ENCODE data around the gene VASH2.

VASH2 gene

GRCh38 chr1:212945463-212946160 lies 4.7 kb upstream of the VASH2 start:
- Mint-ChIP-seq H3K4me1 (peaks cover 4% of the 10 kb centered on the region), H3K36me3 (peaks cover 3% of the 10 kb centered on the region), H3K9me3 (peaks cover 7% of the 10 kb centered on the region), H3K4me3 (no peak overlapping the region), H3K27me3 (peaks cover 13% of the 10 kb centered on the region), H3K27ac (no peak overlapping the region)

GRCh38 chr1:212946872-212947271 lies 3.5 kb upstream of the VASH2 start:
- Mint-ChIP-seq H3K4me3 (no peak overlapping the region), H3K27me3 (peaks cover 13% of the 10 kb centered on the region)

GRCh38 chr1:212949771-212950170 lies 570 bp upstream of the VASH2 start:
- H3K27ac Mint-ChIP-seq = no peak overlapping the region
- no peaks in the 10 kb centered on the region for H3K9me3 Mint-ChIP-seq
- peaks cover 31% of the 10 kb centered on the region for H3K27me3 Mint-ChIP-seq
- H3K4me1 Mint-ChIP-seq = peaks cover 11% of the 10 kb centered on the region
- peak overlapping the region; percentile 78 for H3K4me3 Mint-ChIP-seq
- no peaks in the 10 kb centered on the region for H3K36me3 Mint-ChIP-seq

More at GRCh38 chr1:212946872-212947271, 3.5 kb upstream of the VASH2 start:
- Mint-ChIP-seq H3K9me3 (no peaks in the 10 kb centered on the region), H3K27ac (no peak overlapping the region), H3K4me1 (peaks cover 7% of the 10 kb centered on the region), H3K36me3 (no peaks in the 10 kb centered on the region)

GRCh38 chr1:212951126-212951946 lies 995 bp downstream of the VASH2 start:
- H3K27me3 Mint-ChIP-seq = peaks cover 33% of the 10 kb centered on the region
- no peaks in the 10 kb centered on the region for H3K9me3 Mint-ChIP-seq
- H3K36me3 Mint-ChIP-seq = no peaks in the 10 kb centered on the region
- no peak overlapping the region for H3K27ac Mint-ChIP-seq
- H3K4me1 Mint-ChIP-seq = peaks cover 11% of the 10 kb centered on the region
- peak overlapping the region; percentile 78 for H3K4me3 Mint-ChIP-seq

GRCh38 chr1:212951947-212952640 lies 1.8 kb downstream of the VASH2 start:
- H3K36me3 Mint-ChIP-seq = no peaks in the 10 kb centered on the region
- no peak overlapping the region for H3K27ac Mint-ChIP-seq
- H3K4me3 Mint-ChIP-seq = peak overlapping the region; percentile 67
- H3K27me3 Mint-ChIP-seq = peaks cover 35% of the 10 kb centered on the region
- H3K9me3 Mint-ChIP-seq = no peaks in the 10 kb centered on the region
- H3K4me1 Mint-ChIP-seq = peaks cover 11% of the 10 kb centered on the region

GRCh38 chr1:212952641-212952976 lies 2.3 kb downstream of the VASH2 start:
- no peaks in the 10 kb centered on the region for H3K36me3 Mint-ChIP-seq
- H3K4me1 Mint-ChIP-seq = peaks cover 11% of the 10 kb centered on the region
- peaks cover 35% of the 10 kb centered on the region for H3K27me3 Mint-ChIP-seq
- no peak overlapping the region for H3K27ac Mint-ChIP-seq
- H3K4me3 Mint-ChIP-seq = no peak overlapping the region
- no peaks in the 10 kb centered on the region for H3K9me3 Mint-ChIP-seq

GRCh38 chr1:212953321-212953720 lies 3.0 kb downstream of the VASH2 start:
- Mint-ChIP-seq H3K27me3 (peaks cover 35% of the 10 kb centered on the region), H3K4me1 (peaks cover 11% of the 10 kb centered on the region), H3K4me3 (no peak overlapping the region), H3K9me3 (no peaks in the 10 kb centered on the region), H3K36me3 (no peaks in the 10 kb centered on the region), H3K27ac (no peak overlapping the region)

- Mint-ChIP-seq H3K4me1 (peaks cover 11% of the 10 kb centered on the region), H3K36me3 (no peaks in the 10 kb centered on the region), H3K9me3 (no peaks in the 10 kb centered on the region), H3K27me3 (peaks cover 30% of the 10 kb centered on the region), H3K4me3 (no peak overlapping the region), H3K27ac (no peak overlapping the region)
These were observed 4.2 kb downstream of the VASH2 start for GRCh38 chr1:212954514-212954913.

- no peak overlapping the region for H3K4me3 Mint-ChIP-seq
- no peaks in the 10 kb centered on the region for H3K36me3 Mint-ChIP-seq
- H3K27me3 Mint-ChIP-seq = peaks cover 27% of the 10 kb centered on the region
- peaks cover 10% of the 10 kb centered on the region for H3K4me1 Mint-ChIP-seq
- H3K27ac Mint-ChIP-seq = no peak overlapping the region
- no peaks in the 10 kb centered on the region for H3K9me3 Mint-ChIP-seq
These were observed 4.8 kb downstream of the VASH2 start for GRCh38 chr1:212955098-212955497.

GRCh38 chr1:212955961-212956620 lies 5.8 kb downstream of the VASH2 start:
- Mint-ChIP-seq H3K36me3 (no peaks in the 10 kb centered on the region), H3K9me3 (no peaks in the 10 kb centered on the region), H3K4me3 (no peak overlapping the region), H3K4me1 (peaks cover 5% of the 10 kb centered on the region), H3K27ac (no peak overlapping the region), H3K27me3 (peaks cover 24% of the 10 kb centered on the region)

GRCh38 chr1:212957546-212957945 lies 7.2 kb downstream of the VASH2 start:
- no peak overlapping the region for H3K27ac Mint-ChIP-seq
- H3K4me1 Mint-ChIP-seq = no peaks in the 10 kb centered on the region
- H3K36me3 Mint-ChIP-seq = no peaks in the 10 kb centered on the region
- H3K4me3 Mint-ChIP-seq = no peak overlapping the region
- H3K9me3 Mint-ChIP-seq = no peaks in the 10 kb centered on the region
- peaks cover 16% of the 10 kb centered on the region for H3K27me3 Mint-ChIP-seq

- peaks cover 11% of the 10 kb centered on the region for H3K27me3 Mint-ChIP-seq
- no peaks in the 10 kb centered on the region for H3K9me3 Mint-ChIP-seq
- no peak overlapping the region for H3K4me3 Mint-ChIP-seq
- H3K36me3 Mint-ChIP-seq = no peaks in the 10 kb centered on the region
- no peak overlapping the region for H3K27ac Mint-ChIP-seq
- no peaks in the 10 kb centered on the region for H3K4me1 Mint-ChIP-seq
These were observed 7.8 kb downstream of the VASH2 start for GRCh38 chr1:212958175-212958574.

- no peak overlapping the region for H3K4me3 Mint-ChIP-seq
- no peaks in the 10 kb centered on the region for H3K4me1 Mint-ChIP-seq
- H3K36me3 Mint-ChIP-seq = no peaks in the 10 kb centered on the region
- peaks cover 8% of the 10 kb centered on the region for H3K27me3 Mint-ChIP-seq
- H3K27ac Mint-ChIP-seq = no peak overlapping the region
- no peaks in the 10 kb centered on the region for H3K9me3 Mint-ChIP-seq
These were observed 9.2 kb downstream of the VASH2 start for GRCh38 chr1:212959266-212960220.

GRCh38 chr1:212960932-212961331 lies 10.6 kb downstream of the VASH2 start:
- no peaks in the 10 kb centered on the region for H3K36me3 Mint-ChIP-seq
- H3K27me3 Mint-ChIP-seq = peaks cover 8% of the 10 kb centered on the region
- H3K4me3 Mint-ChIP-seq = no peak overlapping the region
- H3K27ac Mint-ChIP-seq = no peak overlapping the region
- H3K4me1 Mint-ChIP-seq = no peaks in the 10 kb centered on the region
- no peaks in the 10 kb centered on the region for H3K9me3 Mint-ChIP-seq

- Mint-ChIP-seq H3K36me3 (no peaks in the 10 kb centered on the region), H3K4me3 (no peak overlapping the region), H3K9me3 (no peaks in the 10 kb centered on the region), H3K27ac (no peak overlapping the region), H3K27me3 (peaks cover 6% of the 10 kb centered on the region), H3K4me1 (no peaks in the 10 kb centered on the region)
These were observed 12.2 kb downstream of the VASH2 start for GRCh38 chr1:212962509-212962908.
